Activated CD4-positive, alpha-beta T cell treated with anti-CD3 and anti-CD28 coated beads for 4 hours (primary cell): ENCODE measurements around the gene ATRN.
"Not testable (repeated sequence)": the region's sequence is repeated elsewhere in the genome, so short reads cannot be mapped to it uniquely, and the experiment has no call there.

ENCODE experiments used
- DNase-seq, 2 donors: peaks; one replicate each; pipeline ENCODE4 v3.0.0-alpha.2; 2020

Gene ATRN

GRCh38 chr20:3470627-3471396, at the start of gene ATRN:
Gene ATRN (plus strand): TSS chr20:3471018. CDS start chr20:3471108, 90 bp downstream.
- DNase-seq: peak; percentile 81 to 85

DNA sequence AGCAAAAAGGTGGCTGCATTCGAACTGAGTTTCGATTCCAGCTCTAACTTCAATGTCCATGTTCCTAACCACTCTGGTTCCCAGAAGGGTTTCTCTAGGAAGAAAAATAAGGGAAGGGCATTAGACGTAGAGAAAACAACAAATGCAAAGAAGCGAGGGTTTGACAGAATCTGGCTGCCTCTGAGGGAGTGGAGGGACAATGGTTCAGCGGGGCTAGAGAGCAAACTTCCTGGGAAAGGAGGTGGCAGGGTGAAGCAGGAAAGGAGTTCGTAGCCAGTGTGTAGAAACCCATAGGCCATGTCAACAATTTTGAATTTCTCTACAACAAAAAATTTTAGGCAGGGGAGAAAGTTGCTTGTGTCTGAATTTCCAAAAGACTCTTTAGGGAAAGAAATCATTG, 48.8 kb upstream of the ATRN start:
- no peak for DNase-seq

DNA sequence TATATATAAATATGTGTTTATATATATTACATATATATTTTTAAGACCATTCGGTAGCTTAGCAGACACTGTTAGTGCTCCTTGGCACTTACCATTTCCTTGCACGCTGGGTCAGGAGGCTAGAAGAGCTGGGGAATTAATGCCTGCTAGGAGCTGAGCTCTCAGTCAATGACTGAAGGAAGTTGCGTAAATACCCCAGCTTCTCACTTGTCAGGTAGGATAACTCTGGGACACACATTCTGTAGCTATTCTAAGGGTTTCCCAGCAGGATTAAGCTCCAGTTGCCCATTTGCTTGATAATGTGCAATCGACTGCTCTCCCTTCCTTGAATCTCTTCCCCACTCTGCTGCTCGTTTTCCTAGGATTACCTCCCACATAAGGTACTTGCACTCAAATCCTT, 47.7 kb upstream of the ATRN start:
- DNase-seq: no peak

DNA sequence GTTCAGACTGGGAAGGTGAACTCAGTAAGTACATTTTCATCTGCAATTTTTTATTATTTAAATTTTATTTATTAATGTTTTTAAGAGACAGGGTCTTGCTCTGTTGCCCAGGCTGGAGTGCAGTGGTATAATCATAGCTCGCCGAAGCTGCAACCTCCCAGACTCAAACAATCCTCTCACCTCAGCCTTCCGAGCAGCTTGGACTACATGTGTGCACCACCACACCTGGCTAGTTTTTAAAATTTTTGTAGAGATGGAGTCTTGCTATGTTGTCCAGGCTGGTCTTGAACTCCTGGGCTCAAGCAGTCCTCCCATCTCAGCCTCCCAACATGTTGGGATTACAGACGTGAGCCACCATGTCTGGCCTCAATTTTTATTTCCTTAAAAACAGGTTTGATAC, 44.1 kb upstream of the ATRN start:
- not testable (repeated sequence) for DNase-seq

GRCh38 chr20:3430376-3431069, 40.3 kb upstream of the ATRN start:
- no peak for DNase-seq

GRCh38 chr20:3431109-3431508, 39.7 kb upstream of the ATRN start:
- no peak for DNase-seq

DNA sequence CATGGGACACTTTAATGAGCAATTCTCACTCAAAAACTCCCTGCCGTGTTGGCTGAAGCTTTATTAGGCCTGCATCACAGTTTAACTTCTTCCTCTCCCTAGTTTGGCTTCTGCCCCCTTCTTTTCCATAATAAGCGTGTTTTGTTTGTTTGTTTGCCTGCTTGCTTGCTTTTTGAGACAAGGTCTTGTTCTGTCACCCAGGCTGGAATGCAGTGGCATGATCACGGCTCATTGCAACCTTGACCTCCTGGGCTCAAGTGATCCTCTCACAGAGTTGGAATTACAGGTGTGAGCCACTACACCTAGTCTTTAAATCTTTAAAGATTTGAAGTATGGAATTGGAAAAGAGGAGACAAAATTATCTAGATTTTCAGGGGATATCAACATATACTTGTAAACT, 38.0 kb upstream of the ATRN start:
- no peak for DNase-seq

DNA sequence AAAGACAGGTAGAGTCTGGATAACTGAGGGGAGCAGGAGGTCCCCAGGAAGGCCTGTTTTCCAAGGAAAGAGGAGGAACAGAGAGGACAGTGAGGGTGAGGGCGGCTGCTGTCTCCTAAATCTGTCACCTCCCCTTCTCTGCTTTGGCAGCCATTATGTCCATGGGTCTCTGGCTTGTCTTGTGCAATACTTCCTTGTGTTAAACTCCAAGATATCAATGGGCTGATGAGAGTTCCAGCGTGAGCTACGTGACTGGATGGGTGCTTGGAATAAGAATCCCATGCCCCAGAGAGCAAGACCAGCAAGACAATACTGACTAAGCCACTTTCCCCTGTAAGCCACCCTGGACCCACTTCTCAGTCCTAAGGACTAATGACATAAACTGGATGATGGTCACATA, 37.1 kb upstream of the ATRN start:
- DNase-seq: no peak

- no peak for DNase-seq
Measured at GRCh38 chr20:3434232-3434631, 36.6 kb upstream of the ATRN start.

DNA sequence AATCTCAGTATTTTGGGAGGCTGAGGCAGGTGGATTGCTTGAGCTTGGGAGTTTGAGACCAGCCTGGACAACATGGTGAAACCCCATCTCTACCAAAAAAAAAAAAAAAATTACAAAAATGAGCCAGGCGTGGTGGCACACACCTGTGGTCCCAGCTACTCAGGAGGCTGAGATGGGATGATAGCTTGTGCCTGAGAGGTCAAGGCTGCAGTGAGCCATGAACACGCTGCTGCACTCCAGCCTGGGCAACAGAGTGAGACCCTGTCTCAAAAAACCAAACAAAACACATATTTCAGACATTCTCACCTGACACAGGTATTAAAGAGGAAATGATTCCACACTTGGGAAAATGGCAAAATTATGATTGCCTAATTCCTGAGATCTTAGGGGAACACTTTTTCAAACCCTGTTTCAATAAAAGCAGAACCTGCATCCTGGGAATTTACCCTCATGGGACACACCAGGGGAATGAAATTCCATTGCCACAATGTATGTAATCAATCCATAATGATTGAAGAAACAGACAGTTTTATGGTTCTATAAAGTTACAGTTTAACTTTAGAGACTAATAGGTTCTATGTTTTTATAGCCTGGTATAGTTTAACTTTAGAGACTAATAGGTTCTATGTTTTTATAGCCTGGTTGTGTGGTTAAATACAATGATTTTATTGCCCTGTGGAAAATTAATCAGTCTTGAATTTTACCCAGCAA, 33.8 kb upstream of the ATRN start:
- no peak for DNase-seq

DNA sequence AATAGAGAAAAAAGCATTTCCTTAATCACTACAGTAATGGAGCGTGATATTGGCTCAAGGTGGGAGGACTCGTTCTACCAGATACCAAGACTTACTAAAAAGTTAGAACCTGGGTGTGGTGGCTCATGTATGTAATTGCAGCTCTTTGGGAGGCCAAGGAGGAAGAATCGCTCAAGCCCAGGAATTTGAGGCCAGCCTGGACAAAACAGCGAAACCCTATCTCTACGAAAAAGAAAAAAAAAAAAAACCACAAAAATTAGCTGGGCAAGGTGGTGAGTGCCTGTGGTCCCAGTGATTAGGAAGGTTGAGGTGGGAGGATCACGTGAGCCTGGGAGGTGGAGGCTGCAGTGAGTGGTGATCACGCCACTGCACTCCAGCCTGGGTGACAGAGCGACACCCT, 24.0 kb upstream of the ATRN start:
- DNase-seq: no peak

- DNase-seq: no peak
Measured at GRCh38 chr20:3447321-3447720, 23.5 kb upstream of the ATRN start.

DNA sequence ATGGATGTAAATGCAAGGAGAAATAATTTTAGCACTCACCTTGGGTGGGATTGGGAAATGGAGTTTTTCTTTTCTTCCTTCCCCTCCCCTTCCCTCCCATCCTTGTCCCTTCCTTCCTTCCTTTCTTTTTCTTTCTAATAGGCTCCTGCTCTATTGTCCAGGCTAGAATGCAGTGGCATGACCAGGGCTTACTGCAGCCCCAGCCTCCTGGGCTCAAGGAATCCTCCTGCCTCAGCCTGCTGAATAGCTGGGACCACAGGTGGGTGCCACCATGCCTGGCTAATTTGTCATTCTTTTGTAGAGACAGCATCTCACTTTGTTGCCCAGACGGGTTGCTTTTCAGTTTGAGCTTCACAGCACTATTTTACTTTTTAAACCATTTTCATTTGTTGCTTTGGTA, 21.5 kb upstream of the ATRN start:
- DNase-seq: no peak

DNA sequence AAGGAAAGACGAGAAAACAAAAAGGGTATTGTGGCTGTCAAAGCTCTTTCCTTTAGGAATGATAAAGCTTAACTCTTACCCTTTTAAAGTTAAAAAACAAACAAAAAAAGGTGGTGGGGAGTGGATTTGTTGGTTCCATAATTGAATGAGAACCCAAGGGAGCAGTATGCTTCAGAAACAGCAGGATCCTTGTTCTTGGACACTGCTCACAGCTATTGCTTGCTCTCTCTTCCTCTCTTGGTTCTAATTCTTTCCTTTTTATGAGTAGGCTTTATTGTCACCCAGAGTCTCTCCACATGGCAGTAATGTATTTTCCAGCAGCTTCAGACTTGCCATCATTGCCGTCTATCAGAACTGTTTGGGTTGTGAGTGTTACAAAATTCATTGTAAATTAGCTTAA, 18.7 kb upstream of the ATRN start:
- DNase-seq: no peak

DNA sequence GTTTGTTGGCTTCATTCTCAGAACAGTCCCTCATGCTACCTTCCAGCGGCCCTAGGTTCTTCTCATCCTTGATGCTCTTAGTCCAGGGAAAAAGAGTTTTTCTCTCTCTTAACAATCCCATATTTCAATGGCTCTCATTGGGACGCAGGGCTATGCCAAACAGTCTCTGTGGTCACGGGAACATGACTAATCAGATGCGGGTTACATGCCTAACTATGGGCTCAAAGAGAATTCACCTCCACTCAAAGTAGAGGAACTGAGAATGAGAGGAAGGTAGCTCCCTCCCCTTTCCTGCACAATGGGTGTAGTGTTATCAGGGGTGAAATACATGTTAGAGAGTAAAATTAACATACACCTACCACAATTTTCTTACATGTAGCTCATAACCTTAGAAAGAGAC, 18.1 kb upstream of the ATRN start:
- no peak for DNase-seq

GRCh38 chr20:3454831-3455230, 16.0 kb upstream of the ATRN start:
- DNase-seq: no peak

DNA sequence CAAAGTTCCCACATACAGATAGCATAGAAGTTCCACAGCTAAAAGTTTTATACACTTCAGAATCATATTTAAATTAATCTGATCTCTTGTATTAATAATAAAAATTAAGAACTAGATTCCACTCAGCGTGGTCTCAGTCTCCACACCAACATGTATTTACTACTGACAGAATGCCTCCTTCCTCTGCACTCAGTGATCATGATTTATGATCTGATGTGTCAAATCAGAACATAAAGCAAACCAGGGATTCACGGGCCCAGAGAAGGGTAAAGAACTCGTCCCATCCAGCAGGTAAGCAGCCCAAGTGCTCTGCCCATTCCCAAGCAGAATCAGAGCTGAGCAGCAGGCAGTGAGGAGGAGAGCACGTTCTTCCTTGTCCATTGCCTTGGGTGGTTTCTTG, 14.2 kb upstream of the ATRN start:
- no peak for DNase-seq

DNA sequence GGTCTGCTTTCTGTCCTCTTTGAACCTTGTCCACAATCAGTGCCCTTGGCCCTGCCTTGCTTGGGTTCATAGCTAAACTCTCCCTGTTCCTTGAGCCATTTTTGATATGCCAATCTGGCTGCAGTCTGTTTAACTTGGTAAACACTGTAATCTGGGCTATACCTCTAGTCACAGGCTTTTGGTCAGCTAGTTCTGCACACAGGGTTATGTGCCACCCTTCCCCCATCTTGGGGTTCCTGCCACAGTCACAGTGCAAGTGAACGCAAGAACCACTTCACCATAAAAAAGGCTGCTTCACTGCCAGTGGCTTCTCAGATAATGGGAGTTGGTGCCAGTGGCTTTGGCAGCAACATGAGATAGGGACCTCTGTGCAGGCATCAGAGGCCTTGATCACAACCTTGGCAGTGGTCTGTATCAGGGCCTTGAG, 10.9 kb upstream of the ATRN start:
- DNase-seq: no peak

GRCh38 chr20:3461211-3461771, 9.5 kb upstream of the ATRN start:
- no peak for DNase-seq

DNA sequence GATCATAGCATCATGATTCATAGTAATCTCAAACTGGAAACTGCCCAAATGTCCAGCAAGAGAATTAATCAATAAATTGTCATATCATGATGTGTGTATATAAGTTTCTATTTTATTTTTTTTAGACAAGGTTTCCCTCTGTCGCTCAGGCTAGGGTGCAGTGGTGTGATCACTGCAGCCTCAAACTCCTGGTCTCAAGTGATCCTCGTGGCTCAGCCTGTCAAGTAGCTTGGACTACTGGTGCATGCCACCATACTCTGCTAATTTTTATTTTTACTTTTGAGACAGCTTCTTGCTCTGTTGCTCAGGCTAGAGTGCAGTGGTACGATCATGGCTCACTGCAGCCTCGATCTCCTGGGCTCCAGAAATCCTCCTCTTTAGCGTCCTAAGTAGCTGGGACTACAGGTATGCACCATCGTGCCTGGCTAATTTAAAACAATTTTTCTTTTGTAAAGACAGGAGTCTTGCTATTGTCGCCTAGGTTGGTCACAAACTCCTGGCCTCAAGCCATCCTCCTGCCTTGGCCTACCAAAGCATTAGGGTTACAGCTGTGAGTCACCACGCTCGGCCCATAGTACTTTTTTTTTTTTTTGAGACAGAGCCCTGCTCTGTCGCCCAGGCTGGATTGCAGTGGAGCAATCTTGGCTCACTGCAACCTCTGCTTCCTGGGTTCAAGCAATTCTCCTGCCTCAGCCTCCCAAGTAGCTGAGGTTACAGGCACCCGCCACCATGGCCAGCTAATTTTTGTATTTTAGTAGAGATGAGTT, 8.7 kb upstream of the ATRN start:
- DNase-seq: no peak

DNA sequence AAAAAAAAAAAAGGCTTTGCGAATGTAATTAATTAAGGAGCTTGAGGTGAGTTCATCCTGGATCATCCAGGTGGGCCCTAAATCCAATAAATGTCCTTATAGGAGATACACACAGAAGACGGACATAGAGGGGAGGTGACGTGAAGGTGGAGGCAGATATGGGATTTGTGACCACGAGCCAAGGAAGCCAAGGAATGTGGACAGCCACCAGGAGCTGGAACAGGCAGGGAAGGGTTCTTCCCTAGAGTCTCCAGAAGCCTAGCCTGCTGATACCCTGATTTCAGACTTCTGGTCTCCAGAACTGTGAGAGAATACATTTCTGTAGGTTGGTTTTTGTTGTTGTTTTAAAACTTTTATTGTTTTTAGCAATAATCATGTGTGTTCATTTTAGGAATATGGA, 6.7 kb upstream of the ATRN start:
- DNase-seq: no peak

- no peak for DNase-seq
Measured at GRCh38 chr20:3465301-3465700, 5.5 kb upstream of the ATRN start.

GRCh38 chr20:3470208-3470626, 601 bp upstream of the ATRN start:
- DNase-seq: no peak
